Measurements from ENCODE around the gene SCUBE1.

Gene SCUBE1

DNA sequence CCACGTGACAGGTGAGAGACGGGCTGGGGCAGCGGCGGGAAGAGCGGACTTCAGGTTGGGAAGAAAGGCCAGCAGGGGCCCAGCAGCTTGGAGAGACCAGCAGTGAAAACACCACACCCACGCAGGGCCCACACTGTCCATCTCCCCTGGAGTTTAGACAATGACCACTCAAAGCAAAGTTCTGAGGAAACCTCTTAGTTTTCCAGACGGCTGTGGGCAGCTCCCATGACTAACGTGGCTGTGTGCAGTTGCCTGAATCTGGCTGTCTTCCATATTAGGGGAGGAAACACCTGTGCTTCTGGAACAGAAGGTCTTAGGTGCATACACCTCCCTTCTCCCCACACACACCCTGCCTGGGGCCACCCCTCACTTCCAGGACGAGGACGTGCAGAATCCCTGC lies 85.6 kb downstream of the SCUBE1 start:
- DNase-seq (ENCODE audit: low spot score): no peak

- no peak for DNase-seq (ENCODE audit: low spot score)
Observed at GRCh38 chr22:43256976-43257545, 86.1 kb downstream of the SCUBE1 start.

- DNase-seq (ENCODE audit: low spot score): no peak
Observed at GRCh38 chr22:43256569-43256968, 86.6 kb downstream of the SCUBE1 start.

DNA sequence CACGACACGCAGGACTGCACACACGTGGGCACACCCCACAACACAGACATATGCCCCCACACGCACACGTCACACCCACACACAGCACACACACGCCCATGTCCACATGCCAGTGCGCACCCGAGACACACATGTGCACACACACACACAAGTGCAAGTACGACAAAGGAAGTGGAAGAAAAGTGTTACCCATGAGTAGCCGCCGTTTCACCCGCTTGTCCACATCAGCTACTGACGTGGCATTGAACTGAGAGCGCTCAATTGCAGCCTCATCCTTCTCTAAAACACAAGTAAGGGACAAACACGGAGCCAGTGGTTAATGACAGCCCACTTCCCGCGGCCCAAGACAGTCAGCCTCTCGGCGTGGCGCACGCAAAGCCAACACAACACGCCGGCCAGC lies 87.9 kb downstream of the SCUBE1 start:
- DNase-seq (ENCODE audit: low spot score): no peak

- DNase-seq (ENCODE audit: low spot score): peak; percentile 17
Observed at GRCh38 chr22:43253839-43254238, 89.3 kb downstream of the SCUBE1 start.

DNA sequence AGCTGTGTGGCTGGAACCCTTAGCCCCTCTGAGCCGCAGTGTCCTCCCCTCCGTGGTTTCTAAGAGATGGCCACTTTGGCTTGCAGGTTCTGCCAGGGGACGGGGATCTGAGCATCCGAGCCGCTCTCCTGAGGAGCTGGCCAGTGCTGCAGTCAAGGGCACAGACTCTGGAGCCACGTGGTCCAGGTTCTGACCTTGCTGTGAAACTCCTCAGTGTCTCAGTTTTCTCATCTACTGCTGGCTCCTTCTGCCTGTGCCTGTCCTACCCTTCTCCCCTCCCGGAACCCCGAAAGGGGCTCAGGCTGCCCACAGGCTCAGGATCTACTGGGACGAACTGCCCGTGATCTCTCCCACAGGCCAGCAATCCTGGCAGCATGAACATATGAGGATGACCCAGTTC lies 90.9 kb downstream of the SCUBE1 start:
- DNase-seq (ENCODE audit: low spot score): no peak

DNA sequence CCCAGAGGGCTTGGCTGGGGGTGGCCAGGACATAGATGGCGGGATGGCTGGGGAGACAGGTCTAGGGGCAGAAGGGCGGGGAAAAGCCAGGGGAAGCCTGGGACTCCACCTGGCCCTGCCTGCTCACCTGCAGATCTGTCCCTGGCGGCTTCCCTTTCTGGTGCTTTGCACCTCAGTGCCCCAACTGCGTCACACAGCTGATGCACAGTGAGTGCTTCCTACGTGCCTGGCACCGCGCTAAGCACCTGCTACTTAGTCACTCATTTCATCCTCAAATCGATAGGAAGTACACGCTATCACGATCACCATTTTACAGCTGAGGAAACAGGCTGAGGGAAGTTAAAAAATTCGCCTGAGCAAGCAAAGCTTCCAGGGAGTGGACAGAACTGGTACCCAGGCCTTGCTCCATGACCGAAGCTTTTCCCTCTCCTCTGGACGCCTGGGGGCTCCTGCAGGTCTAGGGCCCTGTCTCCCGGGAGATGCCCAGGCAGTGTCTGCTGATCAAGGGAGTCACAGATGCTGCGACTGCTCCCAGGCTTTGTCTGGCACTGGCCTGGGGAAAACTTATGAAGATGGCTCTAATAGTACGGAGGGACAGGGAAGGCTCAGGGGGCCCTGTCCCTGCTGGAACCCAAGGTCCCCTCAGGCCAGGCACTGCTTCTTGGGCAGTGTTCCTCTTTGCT lies 93.2 kb downstream of the SCUBE1 start:
- no peak for DNase-seq (ENCODE audit: low spot score)

- DNase-seq (ENCODE audit: low spot score): no peak
Observed at GRCh38 chr22:43247546-43248260, 95.5 kb downstream of the SCUBE1 start.

GRCh38 chr22:43246188-43246587 lies 97.0 kb downstream of the SCUBE1 start:
- no peak for DNase-seq (ENCODE audit: low spot score)

DNA sequence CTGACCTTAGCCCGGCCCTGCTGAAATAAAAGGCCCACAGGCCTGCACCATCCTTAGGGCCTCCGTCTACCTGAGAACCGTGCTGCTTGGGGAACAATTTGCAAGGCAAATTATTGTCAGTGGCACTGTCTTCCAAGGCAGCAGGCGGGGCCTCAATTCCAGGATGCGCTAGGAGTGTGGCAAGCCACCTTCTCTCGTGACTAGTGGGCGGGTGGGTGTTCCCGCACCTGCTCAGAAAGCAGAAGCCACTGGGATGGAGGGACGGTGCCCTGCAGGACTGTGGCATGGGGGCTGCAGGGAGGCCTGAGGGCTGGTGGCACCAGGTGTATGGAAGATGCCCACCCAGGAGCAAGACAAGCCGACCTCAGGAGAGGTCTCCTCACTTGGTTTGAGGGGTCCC lies 97.5 kb downstream of the SCUBE1 start:
- DNase-seq (ENCODE audit: low spot score): no peak

DNA sequence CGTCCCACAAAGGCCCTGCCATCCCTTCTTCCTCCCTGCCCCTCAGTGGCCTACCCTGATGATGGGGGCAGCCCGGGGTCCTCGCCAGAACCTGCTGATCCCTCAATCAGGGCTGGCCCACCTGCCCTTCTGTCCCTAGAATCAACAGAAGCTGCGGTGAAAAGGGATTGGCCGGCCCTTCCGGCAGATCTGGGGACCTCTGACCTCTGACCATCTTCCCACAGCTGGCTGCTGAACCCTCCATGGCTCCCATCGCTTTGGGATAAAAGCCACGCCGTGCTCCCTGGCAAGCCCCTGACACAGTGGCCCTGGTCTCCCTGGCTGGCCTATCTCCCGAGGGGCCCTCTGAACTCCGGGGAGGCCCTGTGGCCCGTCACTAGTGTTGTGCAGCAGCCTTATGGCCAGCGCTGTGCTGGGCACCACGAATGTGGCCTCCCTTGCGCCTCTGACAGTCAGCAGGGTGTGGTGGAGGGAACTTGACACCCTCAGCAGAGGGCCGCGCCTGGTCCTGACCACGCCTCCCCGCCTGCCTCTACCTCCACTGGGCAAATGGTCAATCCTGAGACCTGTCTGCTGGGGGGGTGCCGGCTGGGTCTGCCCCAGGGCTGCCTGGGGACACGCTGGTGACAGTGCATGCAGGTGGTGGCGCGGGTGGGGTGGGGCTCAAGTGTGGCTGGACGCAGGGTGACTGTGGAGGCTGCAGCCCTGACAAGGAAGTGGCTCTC lies 98.2 kb downstream of the SCUBE1 start:
- DNase-seq (ENCODE audit: low spot score): no peak

GRCh38 chr22:43244402-43244801 lies 98.8 kb downstream of the SCUBE1 start:
- no peak for DNase-seq (ENCODE audit: low spot score)

GRCh38 chr22:43243324-43243723 lies 99.8 kb downstream of the SCUBE1 start:
- no peak for DNase-seq (ENCODE audit: low spot score)

GRCh38 chr22:43242627-43243026 lies 100.5 kb downstream of the SCUBE1 start:
- no peak for DNase-seq (ENCODE audit: low spot score)

DNA sequence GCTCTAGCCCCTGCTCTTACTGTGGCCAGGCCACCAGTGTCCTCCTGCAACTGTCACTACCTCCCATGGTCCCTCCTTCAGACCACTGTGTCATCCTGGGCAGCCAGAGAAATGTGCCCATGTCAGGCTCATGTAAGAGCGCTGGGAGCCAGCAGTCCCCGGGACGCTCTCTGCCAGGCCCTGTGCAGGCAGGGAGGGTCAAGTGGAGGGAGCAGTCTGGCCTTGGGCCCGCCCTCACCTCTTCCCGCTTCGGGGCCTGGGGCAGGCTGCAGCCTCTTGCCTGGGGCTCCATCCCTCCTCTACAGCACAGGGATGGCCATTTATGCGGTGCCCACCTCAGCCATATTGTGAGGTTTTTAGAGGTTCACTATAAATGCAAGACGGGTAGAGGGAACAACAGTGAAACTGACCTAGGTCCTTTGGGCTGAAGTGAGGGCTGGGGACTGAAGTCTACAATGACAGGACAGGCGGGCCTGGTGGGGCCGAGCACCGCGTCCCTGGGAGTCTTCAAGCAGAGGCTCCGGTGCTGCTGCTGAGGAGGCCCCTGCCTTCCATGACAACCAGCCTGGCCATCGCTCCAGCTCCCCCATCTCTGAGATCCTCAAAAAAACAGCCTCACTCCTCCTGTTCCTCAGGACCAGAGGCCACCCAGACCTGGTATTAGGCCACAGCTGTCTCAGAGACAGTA lies 101.3 kb downstream of the SCUBE1 start:
- no peak for DNase-seq (ENCODE audit: low spot score)

- no peak for DNase-seq (ENCODE audit: low spot score)
Observed at GRCh38 chr22:43241138-43241597, 102.0 kb downstream of the SCUBE1 start.

DNA sequence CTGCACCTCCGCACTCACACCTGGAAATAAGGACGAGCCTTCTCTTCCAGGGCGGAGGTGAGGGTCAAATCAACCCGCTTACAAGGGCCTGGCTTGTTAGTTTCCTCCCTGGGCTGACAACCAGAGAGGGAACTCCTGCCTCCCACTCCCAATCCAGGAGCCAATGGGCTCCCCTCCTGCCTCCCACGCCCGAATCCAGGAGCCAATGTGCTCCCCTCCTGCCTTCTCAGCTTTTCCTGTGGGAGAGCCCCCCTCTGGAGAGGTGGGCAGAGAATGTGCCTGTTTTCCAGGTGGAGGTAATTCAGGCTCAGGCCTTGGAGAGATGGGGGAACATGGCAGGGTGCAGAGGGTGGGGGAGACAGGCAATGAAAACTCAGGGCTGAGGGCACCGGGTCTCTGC lies 102.6 kb downstream of the SCUBE1 start:
- no peak for DNase-seq (ENCODE audit: low spot score)

- no peak for DNase-seq (ENCODE audit: low spot score)
Observed at GRCh38 chr22:43239956-43240355, 103.2 kb downstream of the SCUBE1 start.

DNA sequence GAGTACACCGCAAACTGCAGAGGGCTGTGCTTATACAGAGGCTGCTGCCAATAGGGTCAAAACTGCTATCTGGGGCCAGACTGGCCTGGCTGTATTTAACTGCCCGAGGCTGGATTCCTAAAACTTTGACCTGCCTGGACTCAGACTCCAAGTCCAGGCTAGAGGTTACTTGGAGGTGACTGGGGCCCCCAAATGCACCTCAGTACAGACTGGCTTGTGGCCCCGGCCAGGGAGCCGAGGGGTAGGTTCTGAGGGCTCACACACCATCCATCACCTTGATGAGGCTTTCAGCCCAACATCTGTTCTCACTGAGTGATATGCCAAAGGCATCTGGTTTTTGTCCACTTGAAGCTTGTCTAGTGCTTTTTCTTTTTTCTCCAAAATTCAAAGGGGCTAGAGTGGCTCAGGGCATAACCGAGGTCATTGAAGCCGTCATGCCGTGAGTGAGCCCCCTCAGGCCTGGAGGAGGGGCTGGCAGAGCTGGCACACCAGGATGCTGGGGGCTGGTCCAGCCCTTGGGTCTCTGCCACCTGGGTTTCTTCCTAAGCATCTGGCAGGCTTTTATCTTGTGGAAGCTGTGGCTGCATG lies 103.9 kb downstream of the SCUBE1 start:
- DNase-seq (ENCODE audit: low spot score): no peak

GRCh38 chr22:43238526-43239006 lies 104.6 kb downstream of the SCUBE1 start:
- no peak for DNase-seq (ENCODE audit: low spot score)

GRCh38 chr22:43237280-43237679 lies 105.9 kb downstream of the SCUBE1 start:
- no peak for DNase-seq (ENCODE audit: low spot score)
